Ectodermal cell (in vitro differentiated cells): ENCODE results near the gene BET1L.
"Not testable (repeated sequence)": the region's sequence is repeated elsewhere in the genome, so short reads cannot be mapped to it uniquely, and the experiment has no call there.

Experiments
- H3K27ac ChIP-seq: 2 replicates; pipeline ENCODE4 v1.7.0; 2013; ENCODE audit warnings: mild to moderate bottlenecking, low read depth, low read length; ENCODE audit not compliant: insufficient read depth, poor library complexity, severe bottlenecking
- H3K27me3 ChIP-seq: 2 replicates; pipeline ENCODE4 v1.7.0; 2013; ENCODE audit warnings: mild to moderate bottlenecking, low read length; ENCODE audit not compliant: insufficient read depth, control insufficient read depth, poor library complexity, severe bottlenecking
- H3K36me3 ChIP-seq: one replicate; pipeline ENCODE4 v1.7.0; 2013; ENCODE audit warnings: low read length; ENCODE audit not compliant: control insufficient read depth, insufficient read depth
- H3K4me1 ChIP-seq: one replicate; pipeline ENCODE4 v1.7.0; 2013; ENCODE audit warnings: low read length; ENCODE audit not compliant: control insufficient read depth, insufficient read depth
- H3K4me3 ChIP-seq: 2 replicates; pipeline ENCODE4 v1.7.0; 2013; ENCODE audit warnings: low read depth, low read length, control low read depth; ENCODE audit not compliant: insufficient read depth
- H3K9me3 ChIP-seq: 2 replicates; pipeline ENCODE4 v1.7.0; 2013; ENCODE audit warnings: mild to moderate bottlenecking, low read length, moderate library complexity; ENCODE audit not compliant: control insufficient read depth
- WGBS, 2 experiments: methylation state at CpG; one replicate each; pipeline ENCODE4 v1.1.7; 2013; ENCODE audit warnings: missing lambda C conversion rate in 2 of 2; 5-methylcytosine and 5-hydroxymethylcytosine counted together

BET1L gene

GRCh38 chr11:197741-198235, 9.4 kb downstream of the BET1L start:
- H3K9me3 ChIP-seq: no peaks in the 10 kb centered on the region
- no peak overlapping the region for H3K27ac ChIP-seq
- H3K27me3 ChIP-seq: no peaks in the 10 kb centered on the region
- no peaks in the 10 kb centered on the region for H3K36me3 ChIP-seq
- no peaks in the 10 kb centered on the region for H3K4me1 ChIP-seq
- no peak overlapping the region for H3K4me3 ChIP-seq
- WGBS, 2 experiments: 88 to 90% methylated on average over 9 of the region's 9 CpGs

- Histone ChIP-seq H3K27me3 (no peaks in the 10 kb centered on the region), H3K4me1 (no peaks in the 10 kb centered on the region), H3K4me3 (no peak overlapping the region), H3K36me3 (no peaks in the 10 kb centered on the region), H3K27ac (no peak overlapping the region), H3K9me3 (no peaks in the 10 kb centered on the region)
- WGBS, 2 experiments: 90 to 92% methylated on average over 23 of the region's 23 CpGs
These were observed 10.1 kb downstream of the BET1L start for GRCh38 chr11:196786-197731.

GRCh38 chr11:193481-193880, 13.7 kb downstream of the BET1L start:
- not testable (repeated sequence) for H3K27ac ChIP-seq, H3K4me3 ChIP-seq, H3K27me3 ChIP-seq, H3K9me3 ChIP-seq, H3K36me3 ChIP-seq, H3K4me1 ChIP-seq
- WGBS, 2 experiments: 86 to 90% methylated on average over 5 of the region's 5 CpGs

- not testable (repeated sequence) for H3K4me3 ChIP-seq, H3K4me1 ChIP-seq, H3K36me3 ChIP-seq, H3K27ac ChIP-seq, H3K9me3 ChIP-seq, H3K27me3 ChIP-seq
- WGBS, 2 experiments: 95 to 97% methylated on average over 2 to 4 of the region's 11 CpGs
These were observed 14.5 kb downstream of the BET1L start, which contains the start of gene SCGB1C1 for GRCh38 chr11:192674-193128. TSS of gene SCGB1C1 (plus strand) at chr11:193078. CDS start at chr11:193100, 22 bp downstream.

GRCh38 chr11:191490-192478, 15.4 kb downstream of the BET1L start:
- not testable (repeated sequence) for H3K4me1 ChIP-seq, H3K27me3 ChIP-seq, H3K4me3 ChIP-seq, H3K27ac ChIP-seq, H3K9me3 ChIP-seq, H3K36me3 ChIP-seq
- 57 to 100% methylated on average over 1 to 2 of the region's 8 CpGs for WGBS, 2 experiments

GRCh38 chr11:190546-190945, 16.7 kb downstream of the BET1L start:
- H3K9me3 ChIP-seq, H3K27ac ChIP-seq, H3K27me3 ChIP-seq, H3K4me3 ChIP-seq, H3K4me1 ChIP-seq, H3K36me3 ChIP-seq: not testable (repeated sequence)
- WGBS, 2 experiments: 85 to 93% methylated on average over 2 to 4 of the region's 5 CpGs

- H3K9me3 ChIP-seq, H3K27ac ChIP-seq, H3K4me3 ChIP-seq, H3K27me3 ChIP-seq, H3K36me3 ChIP-seq, H3K4me1 ChIP-seq: not testable (repeated sequence)
- 83 to 91% methylated on average over 7 of the region's 25 CpGs for WGBS, 2 experiments
These were observed 17.3 kb downstream of the BET1L start for GRCh38 chr11:189843-190311.

- not testable (repeated sequence) for H3K27ac ChIP-seq, H3K9me3 ChIP-seq, H3K4me1 ChIP-seq, H3K27me3 ChIP-seq, H3K4me3 ChIP-seq, H3K36me3 ChIP-seq
- 91 to 93% methylated on average over 24 to 25 of the region's 55 CpGs for WGBS, 2 experiments
These were observed 17.9 kb downstream of the BET1L start for GRCh38 chr11:189200-189783.

GRCh38 chr11:180242-180641, 27.0 kb downstream of the BET1L start:
- H3K4me3 ChIP-seq, H3K4me1 ChIP-seq, H3K36me3 ChIP-seq, H3K27me3 ChIP-seq, H3K9me3 ChIP-seq, H3K27ac ChIP-seq: not testable (repeated sequence)
- no CpG with 5 or more reads among the region's 13 CpGs for WGBS, 2 experiments
